NCI-H774 (cell line): ENCODE data around the gene PPARG.

Experiments used
- DNase-seq: peaks from one replicate; lab custom pipeline; 2025; lab: John Stamatoyannopoulos, UW

PPARG gene

DNA sequence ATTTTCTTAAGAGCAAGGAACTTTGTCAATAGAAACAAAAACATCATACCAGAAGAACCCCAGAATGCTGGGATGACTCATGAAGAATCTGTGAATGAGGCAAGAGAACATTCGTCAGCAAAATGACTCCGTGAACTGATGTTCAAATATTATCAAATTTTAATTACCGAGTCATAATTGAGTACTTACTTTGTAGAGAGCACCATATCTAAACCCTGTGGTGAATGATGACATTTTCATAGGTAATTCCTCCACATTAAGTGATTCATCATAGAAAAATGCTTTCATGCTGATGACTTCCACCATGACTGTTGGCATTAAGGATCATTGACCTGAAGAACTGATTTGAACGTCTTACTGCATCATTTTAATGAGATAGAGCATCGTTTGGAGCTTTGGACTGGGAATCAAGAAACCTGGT lies 56.3 kb downstream of the PPARG start:
- no peak for DNase-seq

DNA sequence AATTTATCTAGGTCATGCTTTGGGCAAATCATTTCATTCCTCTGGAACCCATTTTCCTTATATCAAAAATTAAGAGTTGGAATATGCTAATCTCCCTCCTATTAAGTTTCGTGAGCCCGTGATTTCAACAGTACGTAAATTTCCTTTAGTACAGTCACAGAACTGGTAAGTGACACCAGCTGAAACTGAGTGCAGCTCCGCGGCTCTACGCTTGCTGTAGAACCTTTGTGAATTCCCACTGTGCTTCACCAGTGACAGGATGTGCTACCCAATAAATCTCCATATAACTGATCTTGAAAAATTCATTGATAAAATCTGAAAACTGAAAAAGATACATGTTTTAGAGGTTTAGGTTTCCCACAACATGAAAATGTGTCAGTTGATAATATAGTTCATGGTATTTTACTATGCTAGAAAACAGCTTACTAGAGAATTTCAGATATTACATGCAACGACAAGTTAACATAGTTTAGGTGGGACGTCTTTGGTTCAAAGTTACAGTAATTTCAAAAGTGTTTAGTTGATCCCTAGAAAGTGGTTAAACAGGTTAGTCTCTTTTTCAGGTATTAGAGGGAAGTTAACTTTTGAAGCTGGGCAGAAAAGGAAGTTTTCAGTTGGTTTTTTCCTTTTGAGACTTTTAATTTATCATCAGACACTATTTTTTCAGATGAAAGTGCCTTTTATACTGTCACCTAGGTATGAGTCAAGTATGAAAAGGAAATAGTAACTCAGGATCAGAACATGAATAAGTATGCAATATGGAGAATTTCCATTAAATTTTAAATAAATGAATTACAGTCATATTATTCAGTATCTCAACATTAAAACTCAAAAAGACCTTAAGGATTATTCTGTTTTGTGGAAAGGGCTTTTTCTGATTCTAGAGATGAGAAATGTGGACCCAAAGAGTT lies 57.0 kb downstream of the PPARG start:
- DNase-seq: no peak

DNA sequence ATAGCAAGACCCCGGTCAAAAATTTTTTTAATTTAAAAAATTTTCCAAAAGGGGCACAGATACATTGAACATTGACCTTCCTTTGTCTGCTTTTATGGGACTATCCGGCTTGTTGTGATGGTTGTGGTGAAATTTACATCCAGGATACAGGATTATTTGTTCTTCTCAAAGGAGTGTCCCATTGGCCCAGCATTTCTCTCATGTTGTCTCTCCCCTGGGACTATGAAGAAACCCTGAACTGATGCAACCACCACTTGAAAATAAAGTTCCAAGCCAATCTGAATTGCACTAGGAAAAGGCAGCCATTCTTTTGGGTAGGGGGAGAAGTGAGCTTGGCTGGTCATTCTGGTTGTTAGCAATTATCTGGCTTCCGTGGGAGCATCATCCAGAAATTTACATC lies 58.4 kb downstream of the PPARG start:
- no peak for DNase-seq

DNA sequence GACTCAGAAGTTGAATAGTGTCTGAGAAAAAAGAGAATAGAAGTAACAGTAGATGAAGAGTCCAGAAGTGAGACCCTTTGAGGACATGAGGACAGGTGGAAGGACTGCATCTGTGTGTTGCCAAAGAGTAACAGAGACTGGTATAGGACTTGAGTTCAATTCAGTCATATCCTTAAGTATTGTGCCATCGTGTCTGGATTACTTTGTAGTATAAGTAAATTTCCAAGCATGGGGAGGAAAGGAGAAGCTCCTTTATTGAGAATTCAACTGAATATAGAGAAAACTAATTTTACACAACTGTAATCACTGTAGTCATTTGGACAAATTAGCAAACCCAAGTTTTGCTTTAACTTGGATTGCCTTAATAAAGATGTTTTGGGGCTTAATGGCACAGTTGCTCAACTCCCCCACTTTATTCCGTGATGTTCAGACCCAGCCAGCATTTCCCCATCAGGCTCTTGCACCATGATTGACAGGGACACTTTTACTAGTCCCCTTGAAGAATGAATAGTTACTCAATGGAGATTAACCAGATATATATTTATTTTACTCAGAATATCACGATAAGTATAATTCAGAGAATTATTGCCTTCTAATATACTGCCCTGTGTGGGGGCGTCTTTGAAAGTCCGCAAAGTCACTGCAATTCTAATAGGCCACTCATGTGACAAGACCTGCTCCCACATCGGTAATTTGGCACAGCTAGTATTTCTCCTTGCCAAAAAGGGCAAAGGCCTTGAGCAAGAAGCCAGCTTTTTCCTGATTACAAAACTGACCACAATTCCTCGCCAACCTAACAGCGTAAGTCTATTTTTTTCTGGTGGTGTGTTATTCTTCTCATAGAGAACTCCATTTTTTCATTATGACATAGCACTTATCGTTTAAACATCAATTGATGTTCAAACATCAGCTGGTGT lies 61.3 kb downstream of the PPARG start:
- DNase-seq: no peak

DNA sequence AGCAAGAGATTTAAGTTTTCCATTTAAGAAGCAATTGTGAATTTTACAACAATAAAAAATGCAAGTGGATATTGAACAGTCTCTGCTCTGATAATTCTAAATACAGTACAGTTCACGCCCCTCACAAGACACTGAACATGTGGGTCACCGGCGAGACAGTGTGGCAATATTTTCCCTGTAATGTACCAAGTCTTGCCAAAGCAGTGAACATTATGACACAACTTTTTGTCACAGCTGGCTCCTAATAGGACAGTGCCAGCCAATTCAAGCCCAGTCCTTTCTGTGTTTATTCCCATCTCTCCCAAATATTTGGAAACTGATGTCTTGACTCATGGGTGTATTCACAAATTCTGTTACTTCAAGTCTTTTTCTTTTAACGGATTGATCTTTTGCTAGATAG lies 62.3 kb downstream of the PPARG start:
- no peak for DNase-seq

DNA sequence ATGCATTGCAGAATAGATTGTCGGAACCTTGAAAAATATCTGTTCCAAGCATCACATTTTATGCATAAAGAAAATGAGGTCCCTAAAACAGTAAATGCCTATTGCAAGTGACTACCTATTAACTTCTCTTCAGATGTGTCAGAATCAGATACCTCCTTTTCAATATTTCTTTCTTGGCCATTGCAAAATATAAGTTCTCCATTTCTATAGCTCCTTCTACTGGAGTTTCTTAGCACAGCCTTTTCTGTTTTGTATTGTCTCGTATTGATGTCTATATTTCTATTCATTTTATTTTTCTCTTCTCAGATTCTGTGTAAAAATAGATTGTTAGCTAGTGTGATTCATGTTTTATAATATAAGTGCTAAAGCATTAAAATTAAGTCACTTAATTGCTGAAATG lies 63.4 kb downstream of the PPARG start:
- no peak for DNase-seq

DNA sequence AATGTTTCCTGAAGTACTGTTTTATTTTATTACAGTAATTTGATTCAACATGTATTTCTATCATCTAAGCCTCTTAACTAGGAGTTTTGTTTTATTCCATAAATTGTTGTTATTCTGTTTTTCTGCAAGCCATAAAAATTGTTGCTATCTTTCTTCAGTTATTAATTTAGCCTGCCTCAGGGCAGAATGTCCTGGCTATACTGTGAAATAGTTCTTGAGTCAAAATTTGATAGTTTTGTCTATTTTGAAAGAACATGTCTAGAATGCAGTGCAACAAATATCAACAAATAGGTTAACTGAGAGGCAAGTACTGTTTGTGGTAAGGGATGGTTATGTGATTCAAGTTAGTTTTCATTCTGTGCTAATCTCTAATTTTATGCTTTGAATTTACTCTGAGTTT lies 63.9 kb downstream of the PPARG start:
- no peak for DNase-seq

DNA sequence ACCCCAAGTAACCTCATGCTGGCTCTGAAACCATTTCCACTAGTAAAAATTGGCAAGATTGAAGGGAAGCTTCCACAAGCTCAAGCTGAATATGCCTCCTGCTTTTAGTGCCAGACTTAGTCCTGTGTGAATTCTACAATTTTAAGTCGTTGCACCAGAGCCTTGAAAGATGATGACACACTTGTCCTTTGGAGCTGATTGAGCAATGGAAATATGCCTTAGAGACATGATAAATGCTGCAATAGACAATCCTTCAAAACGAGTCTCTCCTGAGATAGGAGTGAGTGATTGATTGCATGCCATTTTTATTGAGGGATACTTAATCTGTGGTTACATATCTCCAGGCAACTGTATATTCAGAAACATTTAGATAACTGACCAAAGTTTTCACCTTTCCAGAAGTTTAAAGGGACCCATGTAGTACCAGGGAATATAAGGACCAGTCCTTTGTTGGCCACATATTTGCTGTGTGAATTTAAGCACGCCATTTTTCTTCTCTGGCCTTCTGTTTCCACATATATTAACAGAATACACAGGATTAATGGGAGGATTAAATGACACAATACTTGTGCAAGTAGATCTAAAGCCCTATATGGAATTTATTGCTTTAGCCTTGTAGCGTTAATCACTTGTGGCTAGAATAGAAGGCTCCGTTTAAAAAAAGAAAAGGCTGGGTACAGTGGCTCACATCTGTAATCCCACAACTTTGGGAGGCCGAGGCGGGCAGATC lies 65.1 kb downstream of the PPARG start:
- DNase-seq: no peak

DNA sequence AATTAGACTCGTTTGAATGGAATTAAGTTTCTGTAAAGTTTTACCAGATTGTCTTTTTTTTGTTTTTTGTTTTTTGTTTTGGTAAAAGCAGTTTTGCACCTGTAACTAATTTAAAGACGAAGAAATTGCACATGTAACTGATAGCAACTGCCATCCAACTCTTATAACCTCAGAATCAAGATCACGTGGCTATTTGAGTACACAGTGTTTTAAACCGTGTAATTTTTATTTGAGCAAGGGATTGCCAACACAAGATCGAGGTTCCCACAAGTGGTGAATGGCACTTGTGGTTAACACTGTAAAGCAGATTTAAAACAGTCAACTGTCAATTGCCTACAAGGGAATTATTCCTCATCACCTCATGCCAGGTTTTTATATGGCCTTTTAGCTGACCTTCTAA lies 67.3 kb downstream of the PPARG start:
- DNase-seq: no peak

DNA sequence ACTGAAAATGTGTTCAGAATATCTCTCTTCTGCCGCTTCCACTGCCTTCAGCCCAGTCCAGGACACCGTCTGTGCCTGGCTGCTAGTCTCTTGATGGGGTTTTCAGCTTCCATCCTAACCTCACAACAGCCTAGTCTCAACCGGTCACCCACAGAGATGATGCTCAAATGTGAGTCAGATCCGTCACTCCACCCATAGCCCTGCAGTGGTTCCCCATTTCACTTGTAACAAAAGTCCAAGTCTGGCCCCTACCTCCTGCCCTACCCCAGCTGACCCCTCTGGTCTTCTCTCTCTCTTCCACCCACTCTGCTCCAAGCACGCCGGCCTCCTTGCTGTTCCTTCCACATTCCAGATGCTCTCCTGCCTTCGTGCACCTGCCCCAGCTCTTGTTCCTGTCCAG lies 68.1 kb downstream of the PPARG start:
- no peak for DNase-seq

DNA sequence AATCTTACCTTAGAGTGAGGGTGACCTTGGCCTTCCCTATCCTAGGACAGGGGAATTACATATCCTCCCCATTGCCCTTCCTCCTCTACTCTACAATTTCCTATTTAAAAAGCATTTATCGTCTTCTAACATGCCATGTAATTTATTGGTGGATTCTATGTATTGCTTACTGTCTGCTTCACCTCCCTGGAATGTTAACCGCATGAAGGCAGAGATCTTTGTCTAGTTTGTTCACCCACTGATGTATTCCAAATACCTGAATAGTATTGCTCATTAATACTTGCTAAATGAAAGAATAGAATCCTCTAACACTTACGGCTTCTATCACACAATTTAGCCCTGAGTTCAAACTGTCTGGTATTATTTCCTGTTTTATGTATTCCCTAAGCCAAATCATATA lies 68.6 kb downstream of the PPARG start:
- no peak for DNase-seq

DNA sequence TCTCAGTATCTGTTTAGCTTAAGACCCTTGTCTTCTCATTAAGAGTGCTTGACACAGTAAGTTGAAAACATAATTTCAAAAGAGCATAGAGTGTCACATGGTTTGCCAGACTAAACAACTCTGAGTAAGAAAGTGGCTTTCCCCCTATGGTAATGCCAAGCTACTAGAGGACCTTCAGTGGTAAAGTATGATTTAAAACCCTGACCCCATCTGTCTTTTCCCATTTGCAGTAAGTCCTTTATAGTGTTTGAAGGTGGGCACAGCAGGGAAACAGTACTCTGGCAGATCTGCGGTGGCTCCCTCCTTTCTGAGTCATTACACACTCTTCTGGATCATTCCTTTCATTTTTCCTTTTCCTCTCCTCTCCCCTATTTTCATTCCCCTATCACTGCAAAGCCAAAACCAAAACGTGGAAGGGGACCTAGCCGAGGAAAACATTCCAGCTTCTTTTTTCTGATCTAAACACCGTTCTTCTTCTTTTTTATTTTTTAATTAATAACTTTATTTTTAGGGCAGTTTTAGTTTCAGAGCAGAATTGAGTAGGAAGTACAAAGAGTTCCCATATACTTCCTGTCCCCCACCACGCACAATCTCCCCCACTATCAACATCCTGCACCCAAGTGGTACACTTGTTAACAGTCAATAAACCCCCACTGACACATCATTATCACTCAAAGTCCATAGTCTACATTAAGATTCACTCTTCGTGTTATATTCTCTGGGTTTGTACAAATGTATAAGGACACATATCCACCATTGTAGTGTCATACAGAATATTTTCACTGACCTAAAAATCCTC lies 74.7 kb downstream of the PPARG start:
- no peak for DNase-seq

DNA sequence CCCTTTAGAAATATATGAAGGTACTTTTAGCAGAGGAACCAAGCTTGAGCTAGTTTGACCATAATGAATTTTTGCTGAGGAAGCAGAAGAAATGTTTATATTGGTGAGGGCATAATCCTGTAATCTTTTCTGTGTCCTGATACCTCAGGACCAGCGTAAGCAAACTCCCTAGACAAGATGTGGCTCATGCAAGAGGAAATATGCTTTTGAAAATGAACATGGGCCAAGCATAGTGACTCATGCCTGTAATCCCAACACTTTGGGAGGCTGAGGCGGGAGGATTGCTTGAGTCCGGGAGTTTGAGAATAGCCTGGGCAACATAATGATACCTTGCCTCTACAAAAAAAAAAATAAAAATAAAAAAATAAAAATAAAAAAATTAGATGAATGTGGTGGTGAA lies 78.5 kb downstream of the PPARG start:
- no peak for DNase-seq

DNA sequence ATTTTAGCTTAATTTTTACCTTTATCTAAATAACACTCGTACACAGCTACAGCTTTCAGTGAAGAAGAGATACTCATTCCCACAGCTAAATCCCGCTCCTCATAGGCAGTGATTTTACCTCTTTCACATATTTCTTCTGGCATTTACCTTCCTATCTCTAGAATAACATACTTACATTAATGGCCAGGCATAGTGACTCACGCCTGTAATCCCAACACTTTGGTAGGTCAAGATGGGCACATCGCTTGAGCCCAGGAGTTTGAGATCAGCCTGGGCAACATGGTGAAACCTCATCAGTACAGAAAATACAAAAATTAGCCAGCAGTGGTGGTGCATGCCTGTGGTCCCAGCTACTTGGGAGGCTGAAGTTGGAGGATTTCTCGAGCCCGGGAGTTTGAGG lies 80.2 kb downstream of the PPARG start:
- no peak for DNase-seq

DNA sequence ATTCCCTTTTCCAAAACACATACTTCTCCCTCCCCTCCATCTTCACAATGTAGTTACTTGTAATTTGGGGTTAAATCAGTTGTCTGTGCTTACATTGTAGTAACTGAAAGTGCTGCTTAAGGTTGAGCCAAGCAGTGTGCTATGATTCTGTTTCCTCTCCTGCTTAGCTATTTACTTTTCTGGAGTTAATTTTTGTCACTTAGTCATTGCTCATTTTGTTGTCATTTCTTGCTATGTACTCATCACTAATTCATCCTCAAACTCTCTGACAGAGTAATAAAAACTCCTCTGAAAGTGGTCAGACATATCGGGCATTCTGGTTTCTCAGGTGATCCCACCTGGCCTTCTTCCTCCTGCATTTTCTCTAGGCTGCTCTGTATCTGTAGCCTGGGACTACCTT lies 80.7 kb downstream of the PPARG start:
- no peak for DNase-seq

DNA sequence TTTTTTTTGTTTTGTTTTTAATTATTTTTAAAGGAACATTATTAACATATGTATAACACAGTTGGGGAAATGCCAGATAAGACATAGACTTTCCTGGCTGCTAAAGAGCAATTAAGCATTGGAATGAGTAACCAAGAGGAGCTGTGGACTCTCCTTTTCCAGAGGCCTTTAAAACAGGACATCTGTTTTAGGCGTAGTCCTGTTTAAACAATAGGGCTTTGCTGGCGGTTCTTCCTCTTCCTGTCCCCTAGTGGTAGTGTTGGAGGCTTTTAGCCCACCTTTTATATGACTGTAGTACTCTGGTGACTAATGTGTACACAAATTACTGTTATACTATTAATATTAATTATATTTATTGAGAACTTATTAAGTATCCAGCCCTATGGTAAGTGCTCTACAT lies 81.9 kb downstream of the PPARG start:
- DNase-seq: no peak

DNA sequence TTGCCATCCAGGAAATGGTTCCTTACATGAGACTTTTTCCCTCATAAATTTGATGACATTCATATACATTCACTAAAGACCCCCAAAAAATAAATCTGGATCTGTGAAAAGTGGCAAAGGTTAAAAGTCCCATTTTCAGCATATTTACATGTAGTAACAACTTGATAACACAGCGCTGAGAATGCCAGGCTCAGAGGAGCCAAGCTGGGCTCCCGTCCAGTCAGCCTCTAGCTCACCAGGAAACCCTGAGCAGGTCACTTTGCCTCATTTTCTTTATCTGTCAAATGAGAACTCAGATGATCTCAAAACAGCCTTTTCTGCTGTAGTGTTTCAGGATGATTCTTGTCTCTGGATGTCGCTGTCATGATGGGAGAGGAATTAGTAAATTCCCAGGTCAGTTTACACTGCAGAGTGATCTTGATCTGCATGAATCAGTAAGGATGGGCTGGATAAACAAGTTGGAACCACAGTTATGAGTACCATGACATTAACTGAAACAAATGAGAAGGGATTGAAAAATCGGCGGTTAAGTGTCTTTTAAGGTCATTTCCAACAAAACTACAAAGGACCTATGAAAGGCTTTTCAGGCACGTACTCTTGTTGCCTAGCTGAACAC lies 82.8 kb downstream of the PPARG start:
- DNase-seq: no peak

DNA sequence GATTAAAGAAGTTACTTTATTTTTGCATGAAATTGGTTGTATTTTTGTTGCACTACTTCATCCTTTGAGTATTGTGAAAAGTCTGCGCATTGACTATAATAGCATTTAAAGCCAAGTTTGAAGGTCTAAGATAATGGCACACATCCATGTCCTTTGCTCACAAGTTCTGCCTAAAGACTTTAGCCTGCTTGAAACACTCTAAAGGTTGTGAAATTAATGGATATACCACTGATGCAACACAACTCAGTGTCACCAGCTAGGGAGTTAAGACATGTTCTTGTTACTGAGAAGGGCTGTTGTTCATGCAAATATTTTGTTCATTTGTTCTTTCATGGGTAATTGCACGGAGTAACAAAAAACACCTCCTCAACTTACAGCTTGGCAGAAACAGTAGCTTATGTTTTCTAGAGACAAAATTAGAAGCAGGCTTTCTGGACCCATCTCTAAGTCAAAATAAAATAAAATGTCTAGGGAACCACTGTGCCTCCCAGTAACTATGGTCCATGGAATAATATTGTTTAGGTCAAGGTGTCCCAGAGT lies 83.9 kb downstream of the PPARG start:
- DNase-seq: no peak

DNA sequence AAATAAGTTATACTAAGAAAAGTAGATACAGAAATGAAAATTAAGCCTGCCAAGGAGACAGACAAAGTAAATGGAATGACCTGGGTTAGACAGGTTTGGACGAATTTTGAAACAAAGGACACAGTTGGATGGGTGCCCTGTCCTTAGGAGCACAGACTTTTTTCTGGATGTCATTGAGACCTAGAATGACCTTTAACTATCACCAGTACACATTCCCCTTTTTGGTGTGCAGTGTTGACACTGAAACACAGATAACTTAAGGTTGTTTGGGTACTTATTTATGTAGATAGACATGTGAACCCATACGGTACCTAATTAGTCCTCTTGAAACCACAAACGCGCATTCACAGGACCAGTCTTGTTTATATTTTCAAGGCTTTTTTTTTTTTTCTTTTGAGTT lies 86.7 kb downstream of the PPARG start:
- no peak for DNase-seq

DNA sequence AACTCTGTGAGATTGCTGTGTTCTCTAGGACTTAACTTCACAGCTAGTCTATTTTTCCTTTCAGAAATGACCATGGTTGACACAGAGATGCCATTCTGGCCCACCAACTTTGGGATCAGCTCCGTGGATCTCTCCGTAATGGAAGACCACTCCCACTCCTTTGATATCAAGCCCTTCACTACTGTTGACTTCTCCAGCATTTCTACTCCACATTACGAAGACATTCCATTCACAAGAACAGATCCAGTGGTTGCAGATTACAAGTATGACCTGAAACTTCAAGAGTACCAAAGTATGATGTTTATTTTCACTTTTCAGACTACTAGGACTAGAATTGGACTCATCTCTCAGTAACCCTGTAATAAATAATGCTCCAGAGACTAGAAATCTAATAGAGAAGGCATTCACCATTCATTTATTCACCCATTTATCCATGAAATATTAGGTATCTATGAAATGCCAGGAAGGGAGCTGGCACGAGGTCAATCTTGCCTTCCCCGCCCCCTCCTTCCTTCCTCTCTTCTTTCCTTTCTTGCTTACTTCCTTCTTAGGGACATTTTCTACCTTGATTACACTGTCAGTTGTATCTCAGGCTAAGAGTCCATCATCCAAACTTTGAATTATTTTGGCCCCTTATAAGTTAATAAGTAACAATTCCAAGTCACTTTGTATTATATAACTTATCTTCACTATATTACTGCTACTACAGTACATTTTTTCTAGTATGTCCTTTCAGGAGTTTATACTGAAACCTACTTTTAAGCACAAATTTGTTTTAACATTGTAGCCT lies 91.0 kb downstream of the PPARG start:
- no peak for DNase-seq
